ENCODE data around the gene PRKCZ. TPM values are rescaled to one million over a fixed set of nuclear protein-coding genes. Genes with fewer than 3 reads are reported as not detected.

The PRKCZ gene
- total RNA-seq, 1 donor from 2014 or later, result 33.4 TPM

GRCh38 chr1:2130871-2131289 is 80.7 kb downstream of the PRKCZ start:
- Mint-ChIP-seq H3K9me3 (no peaks in the 10 kb centered on the region), H3K36me3 (no peaks in the 10 kb centered on the region), H3K27me3 (ENCODE audit: insufficient read depth, low read depth) (peaks cover 7% of the 10 kb centered on the region), H3K4me3 (no peak overlapping the region), H3K27ac (peak overlapping the region; percentile 50), H3K4me1 (peaks cover 68% of the 10 kb centered on the region)
- Histone ChIP-seq H3K27ac (no peak overlapping the region), H3K9me3 (ENCODE audit: low read depth) (no peaks in the 10 kb centered on the region), H3K79me2 (ENCODE audit: low read depth) (peaks cover 10% of the 10 kb centered on the region), H3K4me1 (peaks cover 21% of the 10 kb centered on the region), H3K36me3 (no peaks in the 10 kb centered on the region), H3F3A (ENCODE audit: low read depth) (peaks cover 20% of the 10 kb centered on the region), H3K27me3 (no peaks in the 10 kb centered on the region), H3K4me3 (no peak overlapping the region), H2AFZ (replicated peaks) (no peak overlapping the region), H4K20me1 (ENCODE audit: low read depth) (peaks cover 17% of the 10 kb centered on the region), H3K4me2 (no peak overlapping the region), H3K9ac (no peak overlapping the region)
- DNase-seq (ENCODE audit: low spot score), result no peak
- TF ChIP-seq CTCF (IDR thresholded peaks at IDR 0.05), result no peak
- TF ChIP-seq EZH2phosphoT487 (IDR thresholded peaks at IDR 0.05), result no peak
- no peak for TF ChIP-seq EZH2 (IDR thresholded peaks at IDR 0.05)

- peak; percentile 79 for DNase-seq (ENCODE audit: low spot score)
- Mint-ChIP-seq H3K27me3 (ENCODE audit: insufficient read depth, low read depth) (peaks cover 6% of the 10 kb centered on the region), H3K9me3 (no peaks in the 10 kb centered on the region), H3K36me3 (no peaks in the 10 kb centered on the region), H3K27ac (peak overlapping the region; percentile 93), H3K4me1 (peaks cover 79% of the 10 kb centered on the region), H3K4me3 (peak overlapping the region; percentile 78)
- H3K4me1 ChIP-seq, result peaks cover 21% of the 10 kb centered on the region
- no peak overlapping the region for H3K27ac ChIP-seq
- H4K20me1 ChIP-seq (ENCODE audit: low read depth), result peaks cover 13% of the 10 kb centered on the region
- H3K79me2 ChIP-seq (ENCODE audit: low read depth), result peaks cover 10% of the 10 kb centered on the region
- H3K9me3 ChIP-seq (ENCODE audit: low read depth), result no peaks in the 10 kb centered on the region
- H3K9ac ChIP-seq, result no peak overlapping the region
- H3K36me3 ChIP-seq, result no peaks in the 10 kb centered on the region
- H3F3A ChIP-seq (ENCODE audit: low read depth), result peaks cover 20% of the 10 kb centered on the region
- TF ChIP-seq EZH2 (IDR thresholded peaks at IDR 0.05), result no peak
- TF ChIP-seq CTCF (IDR thresholded peaks at IDR 0.05), result peak; percentile 61
- no peak overlapping the region for H2AFZ ChIP-seq (replicated peaks)
- H3K4me3 ChIP-seq, result peak overlapping the region; percentile 35
- H3K27me3 ChIP-seq, result no peaks in the 10 kb centered on the region
- peak overlapping the region; percentile 59 for H3K4me2 ChIP-seq
These were observed 82.2 kb downstream of the PRKCZ start for GRCh38 chr1:2132222-2133038.

GRCh38 chr1:2133039-2133878 is 83.0 kb downstream of the PRKCZ start:
- Histone ChIP-seq H3K4me2 (peak overlapping the region; percentile 72), H3K4me3 (peak overlapping the region; percentile 35), H3K9me3 (ENCODE audit: low read depth) (no peaks in the 10 kb centered on the region), H2AFZ (replicated peaks) (no peak overlapping the region), H3K9ac (no peak overlapping the region), H3K36me3 (no peaks in the 10 kb centered on the region), H3F3A (ENCODE audit: low read depth) (peaks cover 20% of the 10 kb centered on the region), H3K27me3 (no peaks in the 10 kb centered on the region), H3K27ac (peak overlapping the region; percentile 27), H4K20me1 (ENCODE audit: low read depth) (peaks cover 9% of the 10 kb centered on the region), H3K79me2 (ENCODE audit: low read depth) (peaks cover 10% of the 10 kb centered on the region), H3K4me1 (peaks cover 15% of the 10 kb centered on the region)
- peaks cover 82% of the 10 kb centered on the region for H3K4me1 Mint-ChIP-seq
- peaks cover 7% of the 10 kb centered on the region for H3K27me3 Mint-ChIP-seq (ENCODE audit: insufficient read depth, low read depth)
- peak; percentile 100 for DNase-seq (ENCODE audit: low spot score)
- peak overlapping the region; percentile 78 for H3K4me3 Mint-ChIP-seq
- TF ChIP-seq EZH2 (IDR thresholded peaks at IDR 0.05), result no peak
- no peaks in the 10 kb centered on the region for H3K36me3 Mint-ChIP-seq
- peak overlapping the region; percentile 94 for H3K27ac Mint-ChIP-seq
- no peaks in the 10 kb centered on the region for H3K9me3 Mint-ChIP-seq

Measured in neural progenitor cell (in vitro differentiated cells).